H9 (cell line): ENCODE measurements around the gene LDHAL6B. TPM values are rescaled to one million over a fixed set of nuclear protein-coding genes. Genes with fewer than 3 reads are reported as not detected.
A peak's percentile ranks its signal among the peaks of the same experiment; 100 is the strongest.

Experiments used
- DNase-seq: peaks from one replicate; pipeline ENCODE4 v3.0.0-alpha.2; 2017
- H2AFZ ChIP-seq: one replicate; pipeline ENCODE4 v1.6.1; 2013; ENCODE audit warnings: mild to moderate bottlenecking, low read length, control low read depth, moderate library complexity
- H2AK5ac ChIP-seq: 2 replicates; pipeline ENCODE4 v1.6.1; 2013; ENCODE audit warnings: low read length, control low read depth, mixed read lengths; ENCODE audit not compliant: insufficient read length
- H2BK120ac ChIP-seq: one replicate; pipeline ENCODE4 v1.6.1; 2013; ENCODE audit warnings: low read depth, mild to moderate bottlenecking, low read length, control low read depth, inconsistent platforms; ENCODE audit not compliant: poor library complexity, severe bottlenecking
- H2BK12ac ChIP-seq: 2 replicates; pipeline ENCODE4 v1.6.1; 2013; ENCODE audit warnings: low read length, control low read depth, mixed read lengths, low read depth; ENCODE audit not compliant: insufficient read length
- H2BK15ac ChIP-seq: 2 replicates; pipeline ENCODE4 v1.6.1; 2013; ENCODE audit warnings: low read depth, low read length, control low read depth
- H2BK20ac ChIP-seq: one replicate; pipeline ENCODE4 v1.6.1; 2013; ENCODE audit warnings: low read depth, mild to moderate bottlenecking, low read length, control low read depth, inconsistent platforms; ENCODE audit not compliant: poor library complexity, severe bottlenecking
- H2BK5ac ChIP-seq: 2 replicates; pipeline ENCODE4 v1.6.1; 2013; ENCODE audit warnings: low read length, control low read depth, mixed read lengths; ENCODE audit not compliant: insufficient read length
- H3K14ac ChIP-seq: 2 replicates; pipeline ENCODE4 v1.6.1; 2013; ENCODE audit warnings: low read length, control low read depth; ENCODE audit not compliant: insufficient read depth
- H3K18ac ChIP-seq: 2 replicates; pipeline ENCODE4 v1.6.1; 2013; ENCODE audit warnings: low read depth, mild to moderate bottlenecking, mixed read lengths, low read length, control low read depth; ENCODE audit not compliant: insufficient read length
- H3K23ac ChIP-seq: 2 replicates; pipeline ENCODE4 v1.6.1; 2013; ENCODE audit warnings: low read length, control low read depth, mixed read lengths, low read depth; ENCODE audit not compliant: insufficient read length
- H3K23me2 ChIP-seq: 2 replicates; pipeline ENCODE4 v1.6.1; 2013; ENCODE audit warnings: low read depth, mild to moderate bottlenecking, mixed read lengths, low read length, control low read depth; ENCODE audit not compliant: insufficient read length, poor library complexity, severe bottlenecking
- H3K27ac ChIP-seq: 2 replicates; pipeline ENCODE4 v1.5.1; 2013; ENCODE audit warnings: low read length, control low read depth, mixed read lengths, low read depth; ENCODE audit not compliant: insufficient read length
- H3K27me3 ChIP-seq: 2 replicates; pipeline ENCODE4 v1.6.1; 2013; ENCODE audit warnings: low read length, control low read depth, inconsistent platforms; ENCODE audit not compliant: insufficient read depth
- H3K4ac ChIP-seq: 2 replicates; pipeline ENCODE4 v1.6.1; 2013; ENCODE audit warnings: low read depth, mild to moderate bottlenecking, control low read depth, inconsistent platforms, low read length, moderate library complexity
- H3K4me1 ChIP-seq: 2 replicates; pipeline ENCODE4 v1.6.1; 2013; ENCODE audit warnings: low read length, control low read depth, inconsistent platforms; ENCODE audit not compliant: insufficient read depth
- H3K4me2 ChIP-seq: 2 replicates; pipeline ENCODE4 v1.6.1; 2013; ENCODE audit warnings: low read length, control low read depth, mixed read lengths; ENCODE audit not compliant: insufficient read length, insufficient read depth
- H3K56ac ChIP-seq: 2 replicates; pipeline ENCODE4 v1.6.1; 2013; ENCODE audit warnings: low read depth, mild to moderate bottlenecking, mixed read lengths, low read length, control low read depth; ENCODE audit not compliant: insufficient read length
- H3K79me1 ChIP-seq: 2 replicates; pipeline ENCODE4 v1.6.1; 2013; ENCODE audit warnings: low read depth, mild to moderate bottlenecking, moderate library complexity, low read length, control low read depth, inconsistent platforms; ENCODE audit not compliant: insufficient read depth, poor library complexity, severe bottlenecking
- H3K79me2 ChIP-seq: 2 replicates; pipeline ENCODE4 v1.6.1; 2013; ENCODE audit warnings: low read length, control low read depth, inconsistent platforms; ENCODE audit not compliant: insufficient read depth
- H3K9ac ChIP-seq: 2 replicates; pipeline ENCODE4 v1.6.1; 2013; ENCODE audit warnings: low read length, control low read depth, mixed read lengths; ENCODE audit not compliant: insufficient read length; ENCODE audit errors: extremely low read depth
- H3K9me3 ChIP-seq: one replicate; pipeline ENCODE4 v1.6.1; 2013; ENCODE audit warnings: low read depth, low read length, inconsistent platforms; ENCODE audit not compliant: control insufficient read depth
- H3T11ph ChIP-seq: one replicate; pipeline ENCODE4 v1.6.1; 2013; ENCODE audit warnings: mild to moderate bottlenecking, low read length, control low read depth, inconsistent platforms
- H4K20me1 ChIP-seq: one replicate; pipeline ENCODE4 v1.6.1; 2013; ENCODE audit not compliant: control insufficient read depth, insufficient read length, insufficient read depth
- H4K5ac ChIP-seq: 2 replicates; pipeline ENCODE4 v1.6.1; 2013; ENCODE audit warnings: low read depth, mild to moderate bottlenecking, mixed read lengths, low read length, control low read depth; ENCODE audit not compliant: insufficient read length
- H4K8ac ChIP-seq: replicated peaks from 2 replicates; pipeline ENCODE4 v1.6.1; 2013; ENCODE audit warnings: low read length, control low read depth, mixed read lengths, low read depth; ENCODE audit not compliant: insufficient read length
- H4K91ac ChIP-seq: 2 replicates; pipeline ENCODE4 v1.6.1; 2013; ENCODE audit warnings: low read depth, mild to moderate bottlenecking, moderate library complexity, mixed read lengths, low read length, control low read depth; ENCODE audit not compliant: insufficient read length
- H3K27ac Mint-ChIP-seq, 3 experiments: 2 replicates in 2 of 3; 3 replicates in 1 of 3; pipeline ENCODE4 v1.8.0; 2020 to 2021; ENCODE audit warnings: mixed read lengths in 3 of 3, mild to moderate bottlenecking in 1 of 3, moderate library complexity in 1 of 3
- H3K27me3 Mint-ChIP-seq: 2 replicates; pipeline ENCODE4 v1.8.0; 2021; ENCODE audit warnings: low read depth, mild to moderate bottlenecking, moderate library complexity, mixed read lengths
- H3K36me3 Mint-ChIP-seq, 3 experiments: 2 replicates in 2 of 3; 3 replicates in 1 of 3; pipeline ENCODE4 v1.8.0; 2020 to 2021; ENCODE audit warnings: low read depth in 3 of 3, mixed read lengths in 3 of 3; ENCODE audit not compliant: insufficient read depth in 1 of 3
- H3K4me1 Mint-ChIP-seq, 2 experiments: 2 replicates each; pipeline ENCODE4 v1.8.0; 2020; ENCODE audit warnings: mixed read lengths in 2 of 2
- H3K4me3 Mint-ChIP-seq, 2 experiments: 2 replicates in 1 of 2; 3 replicates in 1 of 2; pipeline ENCODE4 v1.8.0; 2020 to 2021; ENCODE audit warnings: mild to moderate bottlenecking in 2 of 2, mixed read lengths in 2 of 2, moderate library complexity in 1 of 2
- H3K9me3 Mint-ChIP-seq, 2 experiments: 2 replicates in 1 of 2; 3 replicates in 1 of 2; pipeline ENCODE4 v1.8.0; 2020; ENCODE audit warnings: mild to moderate bottlenecking in 2 of 2, mixed read lengths in 2 of 2, moderate library complexity in 1 of 2
- WGBS: extraction: QIAGEN DNeasy Blood & Tissue Kit; methylation state at CpG from one replicate; pipeline ENCODE4 v1.1.7; 2013; ENCODE audit warnings: missing lambda C conversion rate, low lambda C conversion rate, mixed read lengths; ENCODE audit not compliant: insufficient read length; ENCODE audit errors: extremely low coverage; 5-methylcytosine and 5-hydroxymethylcytosine counted together
- total RNA-seq: library from RNA; stranded (reverse); gene quantifications from 2 replicates; pipeline ENCODE4 v1.2.1, GENCODE V29; 2021
- TF ChIP-seq, protein P1 (sequence below): fragments of 200-600 bp; sonication (generic); conservative IDR thresholded peaks from 3 replicates; pipeline ENCODE4 v1.8.0; 2021; ENCODE audit warnings: antibody characterized with exemption, mild to moderate bottlenecking

The LDHAL6B gene
- total RNA-seq, 1 experiment from 2014 or later: not detected

DNA sequence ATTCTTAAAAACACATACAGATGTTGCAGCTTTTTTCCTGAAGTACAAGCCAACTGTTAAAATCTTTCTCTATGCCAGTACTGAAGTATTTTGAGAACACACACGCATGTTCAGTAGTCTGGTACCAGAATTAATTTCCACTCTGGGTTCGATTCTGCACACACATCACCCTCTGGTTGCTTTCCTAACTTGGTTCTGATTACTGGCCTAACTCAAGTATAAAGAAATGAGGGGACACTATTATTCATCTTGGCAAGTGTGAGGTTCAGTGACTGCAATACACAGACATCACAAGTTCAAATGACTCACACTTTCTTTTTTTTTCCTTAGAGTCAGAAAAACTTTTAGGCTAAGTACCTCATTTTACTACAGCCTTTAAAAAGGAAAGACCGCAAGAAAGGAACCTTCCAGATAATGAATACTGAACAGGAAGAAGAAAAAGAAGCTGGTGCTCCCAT is 37.4 kb upstream of the LDHAL6B start:
- no peak overlapping the region for H2AK5ac ChIP-seq
- H4K8ac ChIP-seq: no peak overlapping the region
- Mint-ChIP-seq H3K36me3 (peaks cover 10 to 80% (median 42%) of the 10 kb centered on the region in 3 experiments), H3K27me3 (no peaks in the 10 kb centered on the region), H3K27ac (peak overlapping the region in 1 of 3 experiments; percentile 9; a peak in 1 of 7 replicates), H3K4me1 (peaks cover 5 to 17% of the 10 kb centered on the region in 2 experiments; a peak in 2 of 4 replicates), H3K4me3 (no peak overlapping the region), H3K9me3 (no peaks in the 10 kb centered on the region)
- no peak overlapping the region for H3K23ac ChIP-seq
- no peak overlapping the region for H3T11ph ChIP-seq
- no peak overlapping the region for H3K14ac ChIP-seq
- no peak overlapping the region for H3K4me2 ChIP-seq
- H2BK5ac ChIP-seq: no peak overlapping the region
- no peak overlapping the region for H3K27ac ChIP-seq
- H2BK12ac ChIP-seq: no peak overlapping the region
- H2BK20ac ChIP-seq: no peak overlapping the region
- H3K27me3 ChIP-seq: no peaks in the 10 kb centered on the region
- H3K79me1 ChIP-seq: no peaks in the 10 kb centered on the region
- H3K56ac ChIP-seq: no peak overlapping the region
- no peak overlapping the region for H4K91ac ChIP-seq
- H2BK15ac ChIP-seq: no peak overlapping the region
- H4K5ac ChIP-seq: no peak overlapping the region
- WGBS: no CpG with 5 or more reads among the region's 3 CpGs
- no peaks in the 10 kb centered on the region for H3K4me1 ChIP-seq
- H3K79me2 ChIP-seq: no peaks in the 10 kb centered on the region
- H3K9me3 ChIP-seq: no peaks in the 10 kb centered on the region
- H2AFZ ChIP-seq: no peak overlapping the region
- H3K18ac ChIP-seq: no peak overlapping the region
- H4K20me1 ChIP-seq: no peaks in the 10 kb centered on the region
- no peak for DNase-seq
- no peak overlapping the region for H3K4ac ChIP-seq
- no peak overlapping the region for H2BK120ac ChIP-seq
- H3K9ac ChIP-seq: no peak overlapping the region
- TF ChIP-seq, protein P1, sequence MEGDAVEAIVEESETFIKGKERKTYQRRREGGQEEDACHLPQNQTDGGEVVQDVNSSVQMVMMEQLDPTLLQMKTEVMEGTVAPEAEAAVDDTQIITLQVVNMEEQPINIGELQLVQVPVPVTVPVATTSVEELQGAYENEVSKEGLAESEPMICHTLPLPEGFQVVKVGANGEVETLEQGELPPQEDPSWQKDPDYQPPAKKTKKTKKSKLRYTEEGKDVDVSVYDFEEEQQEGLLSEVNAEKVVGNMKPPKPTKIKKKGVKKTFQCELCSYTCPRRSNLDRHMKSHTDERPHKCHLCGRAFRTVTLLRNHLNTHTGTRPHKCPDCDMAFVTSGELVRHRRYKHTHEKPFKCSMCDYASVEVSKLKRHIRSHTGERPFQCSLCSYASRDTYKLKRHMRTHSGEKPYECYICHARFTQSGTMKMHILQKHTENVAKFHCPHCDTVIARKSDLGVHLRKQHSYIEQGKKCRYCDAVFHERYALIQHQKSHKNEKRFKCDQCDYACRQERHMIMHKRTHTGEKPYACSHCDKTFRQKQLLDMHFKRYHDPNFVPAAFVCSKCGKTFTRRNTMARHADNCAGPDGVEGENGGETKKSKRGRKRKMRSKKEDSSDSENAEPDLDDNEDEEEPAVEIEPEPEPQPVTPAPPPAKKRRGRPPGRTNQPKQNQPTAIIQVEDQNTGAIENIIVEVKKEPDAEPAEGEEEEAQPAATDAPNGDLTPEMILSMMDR: no peak
- no peaks in the 10 kb centered on the region for H3K23me2 ChIP-seq
